ENCODE results near the gene CLECL1.
A peak's percentile ranks its signal among the peaks of the same experiment; 100 is the strongest.
"Not testable (repeated sequence)": the region's sequence is repeated elsewhere in the genome, so short reads cannot be mapped to it uniquely, and the experiment has no call there.

CLECL1 gene

GRCh38 chr12:9745199-9745598, 12.3 kb upstream of the CLECL1 start:
- H3K4me3 ChIP-seq (replicated peaks in 1 of 2; ENCODE audit: low read depth in 2 of 2, low read length in 2 of 2), result no peak overlapping the region
- no peak for TF ChIP-seq CTCF (IDR thresholded peaks at IDR 0.05; ENCODE audit: low read depth, low read length)
- no peak for DNase-seq (ENCODE audit: low read depth in 2 of 2)

- no peak overlapping the region for H3K4me3 ChIP-seq (replicated peaks in 1 of 2; ENCODE audit: low read depth in 2 of 2, low read length in 2 of 2)
- no peak for DNase-seq (ENCODE audit: low read depth in 2 of 2)
- TF ChIP-seq CTCF (IDR thresholded peaks at IDR 0.05; ENCODE audit: low read depth, low read length), result no peak
Observed at GRCh38 chr12:9742661-9743060, 9.8 kb upstream of the CLECL1 start.

GRCh38 chr12:9741726-9742125, 8.8 kb upstream of the CLECL1 start:
- TF ChIP-seq CTCF (IDR thresholded peaks at IDR 0.05; ENCODE audit: low read depth, low read length), result no peak
- H3K4me3 ChIP-seq (replicated peaks in 1 of 2; ENCODE audit: low read depth in 2 of 2, low read length in 2 of 2), result no peak overlapping the region
- no peak for DNase-seq (ENCODE audit: low read depth in 2 of 2)

GRCh38 chr12:9740106-9740750, 7.3 kb upstream of the CLECL1 start:
- TF ChIP-seq CTCF (IDR thresholded peaks at IDR 0.05; ENCODE audit: low read depth, low read length), result no peak
- peak overlapping the region in 1 of 2 donors; percentile 28 for H3K4me3 ChIP-seq (replicated peaks in 1 of 2; ENCODE audit: low read depth in 2 of 2, low read length in 2 of 2)
- DNase-seq (ENCODE audit: low read depth in 2 of 2), result no peak

GRCh38 chr12:9739404-9740105, 6.7 kb upstream of the CLECL1 start:
- not testable (repeated sequence) for DNase-seq (ENCODE audit: low read depth in 2 of 2)
- peak overlapping the region in 1 of 2 donors; percentile 32 for H3K4me3 ChIP-seq (replicated peaks in 1 of 2; ENCODE audit: low read depth in 2 of 2, low read length in 2 of 2)

- not testable (repeated sequence) for H3K4me3 ChIP-seq (replicated peaks in 1 of 2; ENCODE audit: low read depth in 2 of 2, low read length in 2 of 2); DNase-seq (ENCODE audit: low read depth in 2 of 2)
Observed at GRCh38 chr12:9738905-9739304, 6.0 kb upstream of the CLECL1 start.

GRCh38 chr12:9736936-9737705, 4.2 kb upstream of the CLECL1 start:
- no peak overlapping the region for H3K4me3 ChIP-seq (replicated peaks in 1 of 2; ENCODE audit: low read depth in 2 of 2, low read length in 2 of 2)
- no peak for DNase-seq (ENCODE audit: low read depth in 2 of 2)

More at GRCh38 chr12:9736936-9737705, 4.2 kb upstream of the CLECL1 start:
- no peak for TF ChIP-seq CTCF (IDR thresholded peaks at IDR 0.05; ENCODE audit: low read depth, low read length)
